Stimulated activated CD4-positive, alpha-beta T cell treated with anti-CD3 and anti-CD28 coated beads, Interleukin-15, amount 100 ng/mL, for 48 hours (primary cell): Measurements from ENCODE around the gene GADD45B.
"Not testable (repeated sequence)": the region's sequence is repeated elsewhere in the genome, so short reads cannot be mapped to it uniquely, and the experiment has no call there.

Source experiments
- DNase-seq, 2 donors: peaks; one replicate each; pipeline ENCODE4 v3.0.0-alpha.2; 2020; ENCODE audit warnings: low read depth in 2 of 2

Gene GADD45B

GRCh38 chr19:2488405-2488941, 12.5 kb downstream of the GADD45B start:
- no peak for DNase-seq

DNA sequence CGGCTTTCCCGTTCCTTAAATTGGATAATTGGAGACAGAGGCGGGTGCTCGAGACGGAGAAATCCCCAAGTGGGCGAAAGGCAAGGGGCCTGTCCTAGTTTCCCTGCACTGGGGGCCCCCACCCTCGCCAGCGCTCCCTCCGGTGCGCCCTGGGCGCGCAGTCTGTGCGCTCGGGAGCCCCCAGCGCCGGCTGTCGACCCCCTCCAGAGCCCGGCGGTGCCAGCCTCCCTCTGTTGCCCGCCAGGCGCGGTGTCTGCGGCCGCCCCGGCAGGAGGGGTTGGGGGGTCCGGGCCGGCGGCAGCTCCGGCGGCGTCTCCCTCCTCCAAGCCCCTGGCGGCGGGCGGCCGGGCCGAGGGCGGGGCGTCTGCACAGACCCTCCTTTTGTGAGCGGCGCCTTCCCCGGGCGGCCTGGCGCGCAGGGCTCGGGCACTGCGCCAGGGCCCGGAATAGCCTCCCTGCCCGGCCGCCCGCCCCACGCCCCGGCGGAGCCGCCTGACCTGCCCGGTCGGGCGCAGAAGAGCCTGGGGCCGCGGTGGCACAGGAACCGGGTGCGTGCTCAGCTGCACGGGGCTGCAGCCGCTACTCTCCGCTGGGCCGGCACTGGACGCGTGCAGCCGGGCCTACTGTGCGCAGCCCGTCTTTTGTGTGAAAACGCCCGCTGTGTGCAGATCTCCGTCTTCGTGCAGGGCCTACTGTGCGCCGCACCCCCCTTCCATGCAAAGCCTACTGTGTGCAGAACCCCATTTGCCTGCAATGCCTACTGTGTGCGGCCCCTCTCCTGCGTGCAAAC, 13.2 kb downstream of the GADD45B start:
- no peak for DNase-seq

DNA sequence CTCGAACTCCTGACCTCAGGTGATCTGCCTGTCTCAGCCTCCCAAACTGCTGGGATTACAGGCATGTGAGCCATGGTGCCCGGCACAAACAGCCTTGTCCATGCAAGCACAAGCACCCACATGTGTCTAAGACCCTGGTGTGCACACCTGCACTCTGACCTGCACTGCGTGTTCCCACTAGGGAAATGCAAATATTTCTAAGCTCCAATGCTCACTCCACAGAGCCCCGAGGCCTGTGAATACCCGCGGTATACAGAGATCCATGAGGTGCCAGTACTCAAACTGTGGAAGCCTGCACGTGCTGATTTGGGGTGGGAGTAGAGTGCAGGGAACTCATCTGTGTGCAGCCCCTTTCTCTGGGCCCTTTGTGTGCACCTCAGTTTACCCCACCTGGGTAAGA, 14.7 kb downstream of the GADD45B start:
- DNase-seq = no peak

- DNase-seq = no peak
These were observed 15.3 kb downstream of the GADD45B start for GRCh38 chr19:2491130-2491801.

DNA sequence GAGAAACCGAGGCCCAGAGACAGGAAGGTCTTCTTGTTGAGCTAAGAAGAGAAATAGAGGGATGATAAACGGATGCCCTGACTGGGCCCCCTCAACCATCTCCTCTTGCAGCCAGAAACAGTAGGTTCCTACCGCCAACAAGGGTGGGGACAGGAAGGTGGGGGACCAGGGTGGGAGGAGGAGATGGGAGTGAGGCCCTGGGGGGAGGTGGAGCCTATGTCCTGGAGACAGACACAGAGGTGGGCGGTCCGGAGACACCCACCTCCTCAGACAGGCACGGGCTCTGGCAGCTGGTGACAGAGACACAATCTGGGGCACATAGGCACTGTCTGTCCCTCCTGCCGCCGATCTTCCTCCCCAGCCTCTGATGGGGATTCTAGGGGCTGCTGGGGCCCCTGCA, 16.9 kb downstream of the GADD45B start:
- DNase-seq = no peak

DNA sequence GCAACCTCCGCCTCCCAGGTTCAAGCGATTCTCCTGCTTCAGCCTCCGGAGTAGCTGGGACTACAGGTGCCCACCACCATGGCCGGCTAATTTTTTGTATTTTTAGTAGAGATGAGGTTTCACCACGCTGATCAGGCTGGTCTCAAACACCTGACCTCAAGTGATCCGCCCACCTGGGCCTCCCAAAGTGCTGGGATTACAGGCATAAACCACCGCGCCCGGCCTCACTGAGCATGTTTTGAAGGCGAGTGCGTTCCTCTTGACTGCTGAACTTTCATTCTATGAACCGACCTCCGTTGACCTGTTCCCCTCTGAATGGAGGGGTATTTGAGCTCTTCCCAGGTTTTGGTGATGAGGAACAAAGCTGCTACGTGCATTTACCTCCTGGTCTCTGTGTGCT, 17.5 kb downstream of the GADD45B start:
- not testable (repeated sequence) for DNase-seq

GRCh38 chr19:2494084-2494446, 18.1 kb downstream of the GADD45B start:
- DNase-seq = no peak

DNA sequence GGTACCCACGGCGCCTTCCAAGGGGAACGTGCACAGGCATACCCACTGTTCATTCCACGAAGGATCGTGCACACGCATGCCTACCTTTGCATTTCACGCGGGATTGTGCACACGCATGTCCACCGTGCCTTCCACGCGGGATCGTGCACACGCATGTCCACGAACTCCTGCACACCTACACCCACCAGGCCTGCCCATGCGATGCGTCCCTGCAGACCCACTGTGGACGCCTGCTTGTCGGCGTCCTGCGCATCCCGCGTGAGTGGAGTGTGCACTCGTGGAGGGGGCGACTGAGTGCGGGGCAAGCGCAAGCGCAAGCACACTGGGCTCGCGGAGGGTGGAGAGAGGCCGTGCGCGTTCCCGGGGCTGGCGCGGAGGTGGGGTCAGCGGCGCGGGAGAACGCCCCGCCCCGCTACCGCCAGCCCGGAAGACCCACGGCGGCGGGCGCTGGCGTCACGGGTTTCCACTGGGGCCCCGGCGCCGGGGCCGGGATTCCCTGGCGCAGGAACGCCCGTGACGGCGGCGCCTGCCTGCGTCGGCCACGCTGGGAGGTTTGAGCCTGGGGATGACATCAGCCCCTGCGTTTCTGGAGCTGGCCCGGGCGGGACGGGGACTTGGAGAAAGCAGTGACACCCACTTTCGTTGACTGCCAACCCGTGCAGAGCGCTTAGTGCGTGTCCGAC, 18.7 kb downstream of the GADD45B start:
- DNase-seq = no peak

DNA sequence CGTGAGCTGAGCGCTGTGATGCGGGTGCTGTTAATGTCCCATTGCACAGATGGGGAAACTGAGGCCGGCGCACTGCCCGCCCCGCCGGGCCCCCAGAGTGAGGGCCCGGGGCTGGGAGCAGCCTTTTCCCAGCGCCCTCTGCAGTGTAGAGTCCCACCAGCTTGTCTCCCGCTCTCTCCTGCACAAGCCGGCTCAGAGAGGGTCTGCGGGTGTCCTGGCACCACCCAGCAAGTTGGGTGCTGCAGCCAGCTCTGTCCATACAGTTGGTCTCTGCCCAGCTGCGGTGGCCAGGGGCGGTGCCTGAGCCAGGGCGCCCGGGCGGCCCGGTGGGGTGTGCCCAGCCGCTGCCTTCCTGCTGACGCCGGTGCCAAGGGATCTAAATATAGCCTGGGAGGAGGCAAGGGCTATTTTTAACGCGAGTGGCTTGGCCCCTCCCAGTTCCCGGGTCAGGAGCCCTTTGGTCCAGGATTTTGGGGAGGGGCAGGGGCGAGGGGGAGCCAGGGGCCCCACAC, 19.3 kb downstream of the GADD45B start:
- DNase-seq = no peak

GRCh38 chr19:2495651-2496316, 19.9 kb downstream of the GADD45B start:
- DNase-seq = no peak

GRCh38 chr19:2497186-2497585, 21.3 kb downstream of the GADD45B start:
- no peak for DNase-seq

DNA sequence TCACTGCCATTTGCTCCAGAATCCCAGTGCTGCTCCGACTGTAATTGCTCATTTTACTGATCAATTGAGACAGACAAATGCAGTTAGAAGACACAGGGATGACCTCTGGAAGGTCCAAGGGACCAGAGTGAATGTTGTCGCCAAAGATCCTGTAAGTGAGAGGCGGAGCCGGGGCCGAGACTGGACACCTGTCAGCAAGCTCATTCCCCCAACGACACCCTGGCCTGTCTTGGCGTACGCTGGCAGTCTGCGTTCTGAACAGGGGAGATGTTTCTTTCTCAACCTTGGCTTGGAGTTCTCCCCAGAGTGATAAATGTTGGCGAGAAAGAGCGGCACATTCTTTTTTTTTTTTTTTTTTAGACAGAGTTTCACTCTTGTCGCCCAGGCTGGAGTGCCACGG, 24.2 kb downstream of the GADD45B start:
- no peak for DNase-seq

GRCh38 chr19:2500841-2501261, 24.9 kb downstream of the GADD45B start:
- no peak for DNase-seq

- peak; percentile 61 to 67 for DNase-seq
These were observed 27.7 kb downstream of the GADD45B start for GRCh38 chr19:2503521-2504109.

GRCh38 chr19:2506656-2507055, 30.7 kb downstream of the GADD45B start:
- DNase-seq = not testable (repeated sequence)

DNA sequence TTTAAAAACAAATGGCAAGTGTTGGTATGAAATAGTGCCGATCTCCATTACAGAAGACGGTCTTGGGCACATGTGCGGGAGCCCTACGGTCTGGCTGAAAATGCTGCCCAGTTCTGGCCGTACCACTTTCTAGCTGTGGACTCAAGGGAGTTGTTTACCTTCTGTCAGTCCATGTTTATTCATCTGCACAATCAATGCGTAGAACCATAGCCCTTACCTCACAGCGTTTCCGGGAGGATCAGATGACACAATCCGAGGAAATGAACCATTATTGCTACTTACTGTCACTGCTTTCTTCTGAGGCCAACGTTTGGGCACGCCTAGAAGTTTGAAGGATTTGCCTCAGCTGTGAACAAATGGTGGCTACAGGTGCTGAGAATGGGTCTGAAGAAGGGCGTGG, 31.2 kb downstream of the GADD45B start:
- DNase-seq = no peak

GRCh38 chr19:2509096-2509495, 33.2 kb downstream of the GADD45B start:
- DNase-seq = no peak

- no peak for DNase-seq
These were observed 35.6 kb downstream of the GADD45B start for GRCh38 chr19:2511570-2511969.

- DNase-seq = no peak
These were observed 36.1 kb downstream of the GADD45B start for GRCh38 chr19:2511991-2512390.

- DNase-seq = no peak
These were observed 36.9 kb downstream of the GADD45B start for GRCh38 chr19:2512523-2513431.
